Colonic mucosa (tissue), 4 donors: Measurements from ENCODE around the gene SGSM1. TPM values are rescaled to one million over a fixed set of nuclear protein-coding genes. Genes with fewer than 3 reads are reported as not detected.

Source experiments
- DNase-seq: peaks from one replicate; pipeline ENCODE4 v3.0.0-alpha.2; 2020
- H3K27ac ChIP-seq: fragments of 200-600 bp; one replicate; pipeline ENCODE4 v1.8.0; 2021
- H3K27me3 ChIP-seq: fragments of 200-600 bp; one replicate; pipeline ENCODE4 v1.8.0; 2021
- H3K36me3 ChIP-seq: fragments of 200-600 bp; one replicate; pipeline ENCODE4 v1.8.0; 2021
- H3K4me1 ChIP-seq: fragments of 200-600 bp; one replicate; pipeline ENCODE4 v1.8.0; 2021; ENCODE audit warnings: mild to moderate bottlenecking
- H3K4me3 ChIP-seq: fragments of 200-600 bp; one replicate; pipeline ENCODE4 v1.8.0; 2021
- H3K9ac ChIP-seq, 2 donors: one replicate each; pipeline ENCODE4 v1.7.0; 2013; ENCODE audit warnings: control low read depth in 2 of 2, low read depth in 2 of 2, low read length in 2 of 2
- H3K9me3 ChIP-seq: fragments of 200-600 bp; one replicate; pipeline ENCODE4 v1.8.0; 2021
- intact Hi-C: fragments of 100-400 bp; cut with DNase I; formaldehyde crosslinking; loops from one replicate; pipeline ENCODE4 v1.14.1; 2022
- total RNA-seq, 2 donors: library from RNA; stranded (reverse); fragmentation: NEBNext Ultra II Directional in 1 of 2; extraction: Animal tissue kit (Norgen Biotek cat#: 25700) in 1 of 2; gene quantifications; one replicate each; pipeline ENCODE4 v1.2.1, GENCODE V29; 2021
- TF ChIP-seq, protein P1 (sequence below): fragments of 200-600 bp; IDR thresholded peaks from one replicate; pipeline ENCODE4 v1.8.0; 2022; ENCODE audit warnings: antibody characterized with exemption, mild to moderate bottlenecking
- donor health status: healthy.
- donor health status: DM: no; HTN: no; CAD: no.
- donor health status: DM: no; HTN: no; CAD: no.

SGSM1 gene
- total RNA-seq, 2 donors from 2014 or later: 3.3 to 3.9 TPM

DNA sequence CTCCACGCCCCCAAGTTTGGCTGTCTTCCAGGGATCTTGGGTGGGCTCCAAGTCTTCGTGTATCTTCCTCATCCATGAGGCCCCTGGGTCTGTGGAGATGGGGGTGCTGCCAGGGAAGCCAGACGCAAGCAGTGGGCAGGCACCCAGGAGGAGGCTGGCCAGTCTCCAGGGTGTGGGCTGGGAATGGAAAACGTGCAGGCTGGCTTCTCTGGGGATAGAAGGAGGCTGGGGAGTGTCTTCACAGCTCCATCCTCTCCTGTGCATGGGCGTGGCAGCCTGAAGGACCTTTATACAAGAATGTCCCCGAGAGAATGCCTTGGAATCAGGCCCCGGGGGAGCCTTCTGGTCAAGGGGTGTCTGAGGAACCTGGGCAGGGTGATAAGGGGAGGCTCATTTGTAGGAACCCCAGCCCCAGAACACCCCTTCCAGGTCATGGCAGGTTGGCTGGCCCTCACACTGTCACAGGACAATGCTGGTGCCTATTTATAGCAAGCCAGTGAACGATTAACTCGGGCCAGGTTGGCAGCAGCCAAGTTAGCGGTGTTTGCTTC lies 14.0 kb downstream of the SGSM1 start:
- intact Hi-C loops: no loop called here
- peak overlapping the region in 1 of 2 donors; percentile 34 for H3K9ac ChIP-seq
- DNase-seq: peak; percentile 85
- H3K36me3 ChIP-seq: no peaks in the 10 kb centered on the region
- TF ChIP-seq, protein P1, sequence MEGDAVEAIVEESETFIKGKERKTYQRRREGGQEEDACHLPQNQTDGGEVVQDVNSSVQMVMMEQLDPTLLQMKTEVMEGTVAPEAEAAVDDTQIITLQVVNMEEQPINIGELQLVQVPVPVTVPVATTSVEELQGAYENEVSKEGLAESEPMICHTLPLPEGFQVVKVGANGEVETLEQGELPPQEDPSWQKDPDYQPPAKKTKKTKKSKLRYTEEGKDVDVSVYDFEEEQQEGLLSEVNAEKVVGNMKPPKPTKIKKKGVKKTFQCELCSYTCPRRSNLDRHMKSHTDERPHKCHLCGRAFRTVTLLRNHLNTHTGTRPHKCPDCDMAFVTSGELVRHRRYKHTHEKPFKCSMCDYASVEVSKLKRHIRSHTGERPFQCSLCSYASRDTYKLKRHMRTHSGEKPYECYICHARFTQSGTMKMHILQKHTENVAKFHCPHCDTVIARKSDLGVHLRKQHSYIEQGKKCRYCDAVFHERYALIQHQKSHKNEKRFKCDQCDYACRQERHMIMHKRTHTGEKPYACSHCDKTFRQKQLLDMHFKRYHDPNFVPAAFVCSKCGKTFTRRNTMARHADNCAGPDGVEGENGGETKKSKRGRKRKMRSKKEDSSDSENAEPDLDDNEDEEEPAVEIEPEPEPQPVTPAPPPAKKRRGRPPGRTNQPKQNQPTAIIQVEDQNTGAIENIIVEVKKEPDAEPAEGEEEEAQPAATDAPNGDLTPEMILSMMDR: no peak
- H3K9me3 ChIP-seq: no peaks in the 10 kb centered on the region
- no peaks in the 10 kb centered on the region for H3K27me3 ChIP-seq
- H3K27ac ChIP-seq: peak overlapping the region; percentile 47
- no peak overlapping the region for H3K4me3 ChIP-seq
- H3K4me1 ChIP-seq: no peaks in the 10 kb centered on the region

DNA sequence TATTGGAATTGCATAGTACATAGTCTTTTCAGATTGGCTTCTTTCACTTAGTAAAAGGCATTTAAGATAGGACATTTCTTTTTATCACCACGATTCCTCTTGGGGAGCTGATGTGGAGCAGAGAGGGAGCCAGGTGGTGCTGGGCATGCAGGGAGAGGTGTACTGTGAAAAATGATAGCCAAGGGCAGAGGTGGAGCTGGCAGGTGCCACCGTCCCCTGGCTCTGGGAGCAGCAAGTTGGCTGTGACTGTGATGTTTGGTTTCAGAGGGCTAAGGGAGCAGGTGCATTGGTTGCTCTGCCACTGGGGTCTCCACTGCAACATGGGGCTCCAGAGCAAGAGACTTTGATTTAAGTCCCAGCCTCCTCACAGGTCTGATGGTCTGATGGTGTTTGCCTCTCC lies 16.5 kb downstream of the SGSM1 start:
- Histone ChIP-seq H3K36me3 (no peaks in the 10 kb centered on the region), H3K27me3 (no peaks in the 10 kb centered on the region), H3K9ac (no peak overlapping the region), H3K4me3 (no peak overlapping the region), H3K27ac (no peak overlapping the region), H3K9me3 (no peaks in the 10 kb centered on the region), H3K4me1 (no peaks in the 10 kb centered on the region)
- no peak for DNase-seq
- TF ChIP-seq, protein P1: no peak
- intact Hi-C loops: no loop called here

DNA sequence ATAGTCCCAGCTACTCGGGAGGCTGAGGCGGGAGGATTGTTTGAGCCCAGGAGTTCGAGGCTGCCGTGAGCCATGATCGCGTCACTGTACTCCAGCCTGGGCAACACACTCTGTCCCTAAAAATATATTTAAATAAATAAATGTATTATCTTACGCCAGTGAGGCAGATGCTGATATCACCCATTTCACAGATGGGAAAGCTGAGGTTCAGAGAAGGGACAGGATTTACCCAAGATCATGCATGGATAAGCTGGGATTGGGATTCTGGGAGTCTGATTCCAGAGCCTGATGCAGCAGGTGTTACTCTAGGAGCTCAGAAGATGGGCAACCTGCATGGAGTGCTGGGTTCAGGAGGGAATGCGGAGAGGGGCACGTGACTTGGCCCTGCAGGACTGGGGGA lies 17.8 kb downstream of the SGSM1 start:
- no peaks in the 10 kb centered on the region for H3K4me1 ChIP-seq
- TF ChIP-seq, protein P1: no peak
- no peak for DNase-seq

DNA sequence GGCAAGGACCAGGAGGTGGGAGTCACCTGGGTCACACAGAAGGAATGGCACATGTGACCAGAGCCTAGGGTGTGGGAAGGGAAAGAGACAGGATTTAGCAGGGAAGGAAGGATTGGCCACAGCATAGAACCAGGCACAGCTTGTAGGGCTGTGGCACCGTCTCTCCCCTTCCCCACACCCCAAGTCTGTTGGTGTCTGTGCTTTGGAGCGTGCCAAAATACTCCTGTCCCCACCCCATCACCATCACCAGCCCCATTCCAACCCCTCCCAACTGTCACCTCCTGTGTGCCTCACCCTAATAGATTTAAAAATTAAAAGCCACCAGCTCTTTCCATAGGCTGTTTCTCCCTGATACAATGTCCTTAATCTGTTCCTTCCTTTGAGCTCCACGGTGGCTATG lies 18.2 kb downstream of the SGSM1 start:
- no peak overlapping the region for H3K9ac ChIP-seq
- no peaks in the 10 kb centered on the region for H3K27me3 ChIP-seq
- no peaks in the 10 kb centered on the region for H3K9me3 ChIP-seq
- H3K4me3 ChIP-seq: no peak overlapping the region
- TF ChIP-seq, protein P1: no peak
- intact Hi-C loops: no loop called here
- DNase-seq: no peak
- no peaks in the 10 kb centered on the region for H3K36me3 ChIP-seq
- no peaks in the 10 kb centered on the region for H3K4me1 ChIP-seq
- H3K27ac ChIP-seq: no peak overlapping the region

More for the DNA sequence above, 17.8 kb downstream of the SGSM1 start:
- no peaks in the 10 kb centered on the region for H3K27me3 ChIP-seq
- H3K36me3 ChIP-seq: no peaks in the 10 kb centered on the region
- no peaks in the 10 kb centered on the region for H3K9me3 ChIP-seq
- intact Hi-C loops: no loop called here
- H3K9ac ChIP-seq: no peak overlapping the region
- no peak overlapping the region for H3K4me3 ChIP-seq
- no peak overlapping the region for H3K27ac ChIP-seq

- DNase-seq: no peak
- no peaks in the 10 kb centered on the region for H3K36me3 ChIP-seq
These were observed 18.9 kb downstream of the SGSM1 start for GRCh38 chr22:24824915-24825314.

More at GRCh38 chr22:24824915-24825314, 18.9 kb downstream of the SGSM1 start:
- H3K27me3 ChIP-seq: no peaks in the 10 kb centered on the region
- H3K4me3 ChIP-seq: no peak overlapping the region
- intact Hi-C loops: no loop called here
- no peak overlapping the region for H3K9ac ChIP-seq
- H3K9me3 ChIP-seq: no peaks in the 10 kb centered on the region
- H3K4me1 ChIP-seq: no peaks in the 10 kb centered on the region
- TF ChIP-seq, protein P1: no peak
- no peak overlapping the region for H3K27ac ChIP-seq
